GM12873 (cell line): ENCODE measurements around the gene SMURF1.

ENCODE experiments used
- TF ChIP-seq, protein P1 (sequence below): IDR thresholded peaks from 2 replicates; pipeline ENCODE4 v1.5.1; 2012; ENCODE audit warnings: low read depth, mild to moderate bottlenecking, moderate library complexity, low read length, control low read depth; ENCODE audit not compliant: insufficient read depth; ENCODE audit errors: missing control alignments

The SMURF1 gene

DNA sequence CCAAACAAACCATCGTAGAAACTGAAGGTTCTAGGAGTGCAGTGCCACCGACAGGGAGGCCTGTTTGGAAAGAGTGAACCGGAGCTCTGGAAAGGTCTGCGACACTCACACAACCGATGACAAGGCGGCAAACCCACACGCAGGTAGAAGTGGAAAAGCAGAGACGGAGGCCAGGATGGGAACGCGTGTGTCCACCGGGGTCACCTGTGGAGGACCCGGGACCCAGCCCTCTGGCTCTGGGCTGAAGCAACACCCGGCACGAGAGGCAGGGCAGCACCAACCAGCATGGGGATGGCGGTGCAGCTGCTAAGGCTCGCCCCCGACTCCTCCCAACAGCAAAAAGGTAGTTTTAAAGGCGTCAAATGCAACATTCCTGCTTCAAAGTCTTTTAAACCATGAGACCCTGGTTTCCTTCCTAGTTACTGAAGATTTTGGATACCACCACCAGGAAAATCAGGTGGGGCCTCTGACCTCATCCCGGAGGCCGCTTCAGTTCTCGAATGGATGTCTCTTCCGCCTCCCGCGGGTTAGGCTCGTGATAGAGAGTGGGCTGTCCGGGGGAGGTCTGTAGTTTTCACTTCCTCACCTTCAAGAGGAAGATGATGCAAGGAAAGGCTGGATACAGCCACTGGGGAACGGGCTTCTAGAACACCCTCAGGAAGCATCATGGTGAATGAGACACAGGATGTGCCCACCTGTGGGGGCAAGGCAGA is 115.5 kb downstream of the SMURF1 start:
- TF ChIP-seq, protein P1, sequence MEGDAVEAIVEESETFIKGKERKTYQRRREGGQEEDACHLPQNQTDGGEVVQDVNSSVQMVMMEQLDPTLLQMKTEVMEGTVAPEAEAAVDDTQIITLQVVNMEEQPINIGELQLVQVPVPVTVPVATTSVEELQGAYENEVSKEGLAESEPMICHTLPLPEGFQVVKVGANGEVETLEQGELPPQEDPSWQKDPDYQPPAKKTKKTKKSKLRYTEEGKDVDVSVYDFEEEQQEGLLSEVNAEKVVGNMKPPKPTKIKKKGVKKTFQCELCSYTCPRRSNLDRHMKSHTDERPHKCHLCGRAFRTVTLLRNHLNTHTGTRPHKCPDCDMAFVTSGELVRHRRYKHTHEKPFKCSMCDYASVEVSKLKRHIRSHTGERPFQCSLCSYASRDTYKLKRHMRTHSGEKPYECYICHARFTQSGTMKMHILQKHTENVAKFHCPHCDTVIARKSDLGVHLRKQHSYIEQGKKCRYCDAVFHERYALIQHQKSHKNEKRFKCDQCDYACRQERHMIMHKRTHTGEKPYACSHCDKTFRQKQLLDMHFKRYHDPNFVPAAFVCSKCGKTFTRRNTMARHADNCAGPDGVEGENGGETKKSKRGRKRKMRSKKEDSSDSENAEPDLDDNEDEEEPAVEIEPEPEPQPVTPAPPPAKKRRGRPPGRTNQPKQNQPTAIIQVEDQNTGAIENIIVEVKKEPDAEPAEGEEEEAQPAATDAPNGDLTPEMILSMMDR = no peak

DNA sequence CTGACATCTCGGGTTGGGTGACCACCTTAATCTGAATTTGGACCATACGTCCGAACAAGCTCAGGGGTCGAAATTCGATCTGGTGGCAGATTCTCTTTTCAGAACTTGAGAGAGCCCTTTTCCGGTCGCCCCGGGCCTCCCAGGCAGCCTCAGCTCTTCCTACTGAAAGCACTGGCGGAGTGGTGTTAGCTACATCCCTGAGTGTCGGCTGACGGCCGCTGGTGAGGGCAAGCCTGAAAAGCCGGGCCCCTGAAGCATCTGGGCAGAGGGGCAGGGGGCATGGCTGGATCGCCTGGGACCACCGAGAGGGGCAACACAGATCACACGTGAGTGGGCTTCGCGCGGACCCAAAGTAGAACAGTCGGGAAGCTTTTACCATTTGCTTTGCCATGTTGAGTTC is 116.1 kb downstream of the SMURF1 start:
- TF ChIP-seq, protein P1 = no peak

DNA sequence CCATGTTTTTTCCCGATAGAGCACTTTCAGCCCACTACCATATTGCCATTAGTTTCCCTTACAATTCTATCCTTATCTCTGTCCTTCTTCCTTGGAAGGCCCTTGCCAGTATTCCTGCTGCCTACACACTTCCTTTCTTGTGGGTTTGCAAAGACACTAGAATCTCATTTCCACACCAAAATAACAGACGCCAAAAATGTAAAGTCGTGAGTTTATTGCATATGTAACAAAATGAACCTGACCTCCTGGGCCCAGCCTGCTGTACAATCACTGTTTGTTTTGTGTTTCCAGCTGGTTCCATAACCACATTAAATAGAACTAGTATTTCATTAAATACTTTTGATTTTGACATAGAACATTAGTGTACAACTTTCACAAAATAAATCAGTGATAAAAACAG is 116.7 kb downstream of the SMURF1 start:
- TF ChIP-seq, protein P1 = no peak

DNA sequence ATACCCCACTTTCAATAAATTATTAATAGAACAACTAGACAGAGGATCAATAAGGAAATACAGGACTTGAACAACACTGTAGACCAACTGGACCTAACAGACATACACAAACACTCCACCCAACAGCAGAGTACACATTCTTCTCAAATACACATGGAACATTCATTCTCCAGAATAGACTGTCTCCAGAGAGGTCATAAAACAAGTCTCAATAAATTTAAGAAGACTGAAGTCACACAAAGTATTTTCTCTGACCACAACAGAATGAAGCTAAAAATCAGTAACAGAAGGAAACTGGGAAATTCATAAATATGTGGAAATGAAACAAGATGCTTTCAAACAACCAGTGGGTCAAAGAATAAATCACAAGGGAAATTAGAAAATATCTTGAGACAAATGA is 119.8 kb downstream of the SMURF1 start:
- TF ChIP-seq, protein P1 = no peak

DNA sequence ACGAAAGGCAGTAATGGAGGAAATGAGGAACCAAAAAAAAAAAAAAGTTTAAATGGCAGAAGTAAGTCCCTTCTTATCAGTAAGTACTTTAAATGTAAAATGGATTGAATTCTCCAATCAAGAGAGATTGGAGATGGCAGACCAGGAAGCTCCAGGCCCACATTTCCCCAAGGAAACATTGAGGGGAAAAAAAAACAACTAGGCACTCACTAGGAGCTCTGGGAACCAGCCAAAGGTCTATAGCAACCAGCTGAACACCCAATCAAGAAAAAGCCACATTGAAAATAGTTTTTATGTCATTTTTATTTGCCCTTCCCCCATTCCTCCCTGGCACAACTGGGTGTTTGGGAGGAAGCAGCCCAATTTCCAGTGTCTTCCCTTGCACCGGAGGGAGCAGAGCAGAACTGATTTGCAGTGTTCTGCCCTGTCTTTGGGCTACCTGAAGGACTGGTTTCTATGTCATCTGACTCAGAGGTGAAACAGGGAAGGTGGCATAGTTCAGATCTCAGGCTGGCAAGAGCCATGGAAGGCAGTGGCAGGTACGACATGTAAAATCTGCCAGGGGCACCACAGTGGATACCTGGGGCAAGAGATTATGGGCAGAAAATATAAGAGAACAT is 121.9 kb downstream of the SMURF1 start:
- TF ChIP-seq, protein P1 = no peak

DNA sequence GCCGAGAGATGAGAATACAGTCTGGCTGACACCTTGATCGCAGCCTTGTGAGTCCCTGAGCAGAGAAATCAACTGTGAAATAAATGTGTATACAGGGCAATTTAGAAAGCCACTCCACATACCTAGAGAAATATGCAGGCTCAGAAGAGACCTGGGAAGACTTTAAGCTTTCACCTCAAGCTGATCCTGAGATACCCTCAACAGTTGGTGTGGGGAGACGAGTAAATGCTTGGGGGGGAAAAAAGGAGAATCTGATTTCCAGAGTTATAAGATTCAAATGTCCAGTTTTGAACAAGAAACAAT is 123.5 kb downstream of the SMURF1 start:
- TF ChIP-seq, protein P1 = no peak

DNA sequence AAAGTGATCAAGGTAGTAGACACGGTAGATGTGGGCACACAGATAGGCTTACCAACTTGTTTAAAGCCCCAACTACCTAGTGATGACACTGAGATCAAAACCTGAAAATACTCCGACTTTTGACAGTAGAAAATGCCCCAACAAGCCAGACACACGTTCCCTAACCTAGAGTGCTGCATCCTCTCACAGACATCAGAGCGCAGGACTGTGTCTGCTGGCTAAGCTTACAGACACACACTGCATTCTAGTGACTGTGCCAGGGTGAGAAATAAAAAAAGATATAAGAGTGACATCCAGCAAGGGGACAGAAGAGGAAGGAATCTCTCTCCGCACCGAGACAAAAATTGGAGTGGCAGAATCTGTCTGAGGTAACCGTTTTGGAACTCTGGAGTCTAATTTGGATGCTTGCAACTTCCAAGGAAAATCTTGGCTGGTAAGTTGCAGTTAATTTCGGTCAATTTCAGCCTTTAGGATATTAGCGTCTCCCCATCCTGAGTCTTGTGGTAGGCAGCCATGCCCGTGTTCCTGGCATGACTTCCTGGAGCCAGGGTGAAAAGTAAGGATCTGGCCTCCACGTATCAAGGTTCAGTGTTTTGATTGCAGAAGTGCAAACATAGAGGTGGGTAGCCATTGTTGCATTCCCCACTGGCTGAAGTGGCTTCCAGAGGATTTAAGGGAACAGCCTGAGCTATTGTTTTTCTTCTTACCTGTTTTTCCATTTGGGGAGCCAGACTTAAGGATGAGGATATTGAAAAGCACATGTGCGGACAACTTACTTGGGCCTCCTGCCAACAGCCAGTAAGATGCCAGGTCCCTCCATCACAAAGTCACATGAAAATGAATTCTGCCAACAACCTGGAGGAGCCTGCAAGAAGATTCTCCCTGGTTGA is 124.1 kb downstream of the SMURF1 start:
- TF ChIP-seq, protein P1 = no peak
